Left renal cortex interstitium (tissue), 4 donors: Measurements from ENCODE around the gene RMC1. TPM values are rescaled to one million over a fixed set of nuclear protein-coding genes. Genes with fewer than 3 reads are reported as not detected.

Experiments
- DNase-seq, 4 donors: peaks; one replicate each; pipeline ENCODE4 v3.0.0-alpha.2; 2013; ENCODE audit warnings: low read depth in 4 of 4, low spot score in 2 of 4, missing footprints in 1 of 4
- polyA plus RNA-seq, 4 donors: library from polyadenylated mRNA; unstranded; fragments of 120-200 nt; gene quantifications; one replicate each; pipeline ENCODE4 v1.2.1, GENCODE V29; 2013; ENCODE audit not compliant: insufficient read length in 4 of 4

Gene RMC1
- polyA plus RNA-seq, 4 donors: 22.1 to 26.6 (median 23.9) TPM

GRCh38 chr18:23529604-23530003 lies 26.3 kb downstream of the RMC1 start:
- DNase-seq: no peak

GRCh38 chr18:23530195-23530594 lies 26.9 kb downstream of the RMC1 start:
- no peak for DNase-seq

GRCh38 chr18:23531912-23532311 lies 28.6 kb downstream of the RMC1 start:
- DNase-seq: no peak

GRCh38 chr18:23532848-23533247 lies 29.5 kb downstream of the RMC1 start:
- DNase-seq: peak in 1 of 4 donors; percentile 16

- DNase-seq: no peak
Observed at GRCh38 chr18:23534276-23534675, 31.0 kb downstream of the RMC1 start.

- no peak for DNase-seq
Observed at GRCh38 chr18:23536204-23536603, 32.9 kb downstream of the RMC1 start.

- no peak for DNase-seq
Observed at GRCh38 chr18:23537274-23537673, 34.0 kb downstream of the RMC1 start.

- no peak for DNase-seq
Observed at GRCh38 chr18:23538001-23538400, 34.7 kb downstream of the RMC1 start.

- DNase-seq: no peak
Observed at GRCh38 chr18:23538870-23539269, 35.6 kb downstream of the RMC1 start.

GRCh38 chr18:23539296-23539695 lies 36.0 kb downstream of the RMC1 start:
- DNase-seq: no peak

- DNase-seq: no peak
Observed at GRCh38 chr18:23539911-23540525, 36.7 kb downstream of the RMC1 start.

- DNase-seq: no peak
Observed at GRCh38 chr18:23540867-23541266, 37.6 kb downstream of the RMC1 start.

- no peak for DNase-seq
Observed at GRCh38 chr18:23541349-23542093, 38.2 kb downstream of the RMC1 start.

GRCh38 chr18:23542461-23542860 lies 39.1 kb downstream of the RMC1 start:
- DNase-seq: no peak

- DNase-seq: no peak
Observed at GRCh38 chr18:23545247-23545789, 42.0 kb downstream of the RMC1 start.

- DNase-seq: no peak
Observed at GRCh38 chr18:23547306-23547705, 44.0 kb downstream of the RMC1 start.

GRCh38 chr18:23547846-23548245 lies 44.5 kb downstream of the RMC1 start:
- no peak for DNase-seq

GRCh38 chr18:23548275-23548674 lies 45.0 kb downstream of the RMC1 start:
- DNase-seq: no peak

- no peak for DNase-seq
Observed at GRCh38 chr18:23548719-23549118, 45.4 kb downstream of the RMC1 start.

GRCh38 chr18:23550898-23551297 lies 47.6 kb downstream of the RMC1 start:
- no peak for DNase-seq

- no peak for DNase-seq
Observed at GRCh38 chr18:23551978-23552377, 48.7 kb downstream of the RMC1 start.

GRCh38 chr18:23552505-23552904 lies 49.2 kb downstream of the RMC1 start:
- DNase-seq: no peak
